ENCODE results near the gene TMEM147. TPM values are rescaled to one million over a fixed set of nuclear protein-coding genes. Genes with fewer than 3 reads are reported as not detected.

The TMEM147 gene
- total and polyA plus RNA-seq, 2 donors (not counting 3 experiments of a cell fraction or from before 2014, with no cell fraction given), result 75.8 to 214 TPM

- no peaks in the 10 kb centered on the region for H3K9me1 ChIP-seq (replicated peaks; ENCODE audit: control insufficient read depth, extremely low read depth, insufficient read depth, low read length)
- no peak overlapping the region for H2AFZ ChIP-seq (ENCODE audit: low read depth, low read length)
- H3K4me2 ChIP-seq (ENCODE audit: insufficient read depth, low read length), result no peak overlapping the region
- ChIA-PET POLR2A (no interaction called here), CTCF (no interaction called here)
- no peaks in the 10 kb centered on the region for H4K20me1 ChIP-seq (replicated peaks; ENCODE audit: control insufficient read depth, extremely low read depth, insufficient read depth, low read length)
- no TSS peak for BruUV-seq (replicated peaks)
- H3K27me3 ChIP-seq (ENCODE audit: control insufficient read depth in 2 of 2, insufficient read depth in 2 of 2, low read length in 2 of 2), result no peaks in the 10 kb centered on the region
- no peak overlapping the region for H3K9ac ChIP-seq (replicated peaks; ENCODE audit: extremely low read depth, insufficient read depth, low read length)
- peaks cover 6% of the 10 kb centered on the region for H3K79me2 ChIP-seq (ENCODE audit: control insufficient read depth, insufficient read depth, low read length)
- no peak for DNase-seq (ENCODE audit: low read depth, low spot score)
- H3K27ac ChIP-seq (ENCODE audit: insufficient read depth, low read depth, low read length), result no peak overlapping the region
- TF ChIP-seq MYC (IDR thresholded peaks at IDR 0.05; ENCODE audit: low read depth, low read length) (no peak), MAX (IDR thresholded peaks at IDR 0.05; ENCODE audit: insufficient read depth, insufficient read length) (no peak), GATA2 (IDR thresholded peaks at IDR 0.05; ENCODE audit: insufficient read depth, insufficient read length, low read depth, low read length) (no peak), JUN (IDR thresholded peaks at IDR 0.05; ENCODE audit: borderline replicate concordance, insufficient read depth, insufficient read length, low read depth) (no peak), POLR2AphosphoS5 (IDR thresholded peaks at IDR 0.05; ENCODE audit: insufficient read depth, low read depth, low read length) (no peak), FOS (IDR thresholded peaks at IDR 0.05; ENCODE audit: borderline replicate concordance, insufficient read depth, low read length) (no peak), CTCF (IDR thresholded peaks at IDR 0.05; ENCODE audit: extremely low read depth in 1 of 2, insufficient read depth in 1 of 2, low read depth in 1 of 2, low read length in 2 of 2) (no peak), EZH2 (IDR thresholded peaks at IDR 0.05; ENCODE audit: borderline replicate concordance, low read depth, low read length, severe bottlenecking) (no peak), POLR2A (IDR thresholded peaks at IDR 0.05; ENCODE audit: low read depth, low read length) (no peak)
- H3K9me3 ChIP-seq (replicated peaks; ENCODE audit: control insufficient read depth, insufficient read depth, low read length), result no peaks in the 10 kb centered on the region
- no peak for FAIRE-seq
- dilution Hi-C loops (cut with MboI; ENCODE audit: extremely low pct_ligation_motif_present, low sequenced_read_pairs) (no loop called here), intact Hi-C loops (cut with micrococcal nuclease) (no loop called here)
- H3K4me3 ChIP-seq (replicated peaks in 1 of 3; ENCODE audit: insufficient read depth in 1 of 3, low read depth in 1 of 3, low read length in 3 of 3), result no peak overlapping the region
- H3K36me3 ChIP-seq (ENCODE audit: control insufficient read depth in 2 of 2, extremely low read depth in 1 of 2, insufficient read depth in 2 of 2, low read length in 2 of 2), result no peaks in the 10 kb centered on the region
- H3K4me1 ChIP-seq (ENCODE audit: control insufficient read depth, extremely low read depth, insufficient read depth, low read length), result peaks cover 6% of the 10 kb centered on the region
These were observed 5.0 kb upstream of the TMEM147 start for GRCh38 chr19:35540356-35540927.
